Epithelial cell of alveolus of lung (primary cell): ENCODE data around the gene ZNG1F. TPM values are rescaled to one million over a fixed set of nuclear protein-coding genes. Genes with fewer than 3 reads are reported as not detected.

Experiments used
- total RNA-seq: library from RNA; depleted of rRNA; stranded (reverse); fragments of >200 nt; gene quantifications from 2 replicates; pipeline ENCODE4 v1.2.1, GENCODE V29; 2015

ZNG1F gene
- 0.96 and 2.3 TPM in 2 replicates for total RNA-seq

GRCh38 chr9:41189217-41189616 is at the start of gene ZNG1F:
Gene ZNG1F (minus strand): TSS chr9:41189317. CDS start chr9:41189258, 59 bp downstream.

GRCh38 chr9:41128581-41128980 is 60.5 kb downstream of the ZNG1F start, which contains the start of gene FOXD4L6:
Gene FOXD4L6 (minus strand): TSS chr9:41128681. CDS start chr9:41128383, 298 bp downstream.

Other genes with a start within 250 kb of the ZNG1F start
- gene FOXD4L6, start 60.6 kb downstream of the ZNG1F start, total RNA-seq = 1.4 TPM in 1 of 2 replicates, not detected in the other